IMR-90 (cell line): Measurements from ENCODE around the gene CDR2L.
"Not testable (repeated sequence)": the region's sequence is repeated elsewhere in the genome, so short reads cannot be mapped to it uniquely, and the experiment has no call there.

ENCODE experiments used
- BHLHE40 ChIP-seq: fragments of 150-350 bp; IDR thresholded peaks from 2 replicates; pipeline ENCODE4 v1.6.1; 2016; ENCODE audit warnings: mild to moderate bottlenecking, low read depth, low read length
- POLR2A ChIP-seq: IDR thresholded peaks from 2 replicates; pipeline ENCODE4 v1.6.1; 2012; ENCODE audit warnings: mild to moderate bottlenecking, low read depth, low read length
- SMC3 ChIP-seq: fragments of 150-350 bp; IDR thresholded peaks from 2 replicates; pipeline ENCODE4 v1.6.1; 2016; ENCODE audit warnings: low read depth, mild to moderate bottlenecking, antibody characterized with exemption, low read length, moderate library complexity
- TF ChIP-seq, protein P1 (sequence below): conservative IDR thresholded peaks from 2 replicates; pipeline ENCODE4 v1.5.1; 2012; ENCODE audit warnings: mild to moderate bottlenecking, low read depth, low read length, improper control_type of control experiment
- TF ChIP-seq, protein P2 (sequence below): fragments of 150-350 bp; IDR thresholded peaks from 2 replicates; pipeline ENCODE4 v1.6.1; 2017; ENCODE audit warnings: mild to moderate bottlenecking, antibody characterized with exemption, low read length, low read depth
- TF ChIP-seq, protein P3 (sequence below): fragments of 150-350 bp; IDR thresholded peaks from 2 replicates; pipeline ENCODE4 v1.6.1; 2016; ENCODE audit warnings: low read depth, mild to moderate bottlenecking, low read length, moderate library complexity, borderline replicate concordance

DNA sequence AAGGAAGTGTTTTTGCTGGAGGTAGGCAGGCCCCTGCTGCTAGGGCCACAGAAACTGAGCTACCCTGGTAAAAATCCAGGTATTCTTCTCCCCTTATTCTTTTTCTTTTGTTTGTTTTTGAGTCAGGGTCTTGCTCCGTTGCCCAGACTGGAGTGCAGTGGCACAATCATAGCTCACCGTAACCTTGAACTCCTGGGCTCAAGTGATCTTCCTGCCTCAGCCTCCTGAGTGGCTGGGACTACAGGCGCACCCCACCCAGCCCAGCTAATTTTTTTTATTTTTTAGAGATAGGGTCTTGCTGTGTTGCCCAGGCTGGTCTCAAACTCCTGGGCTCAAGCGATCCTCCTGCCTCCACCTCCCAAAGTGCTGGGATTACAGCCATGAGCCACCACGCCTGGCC lies 17.9 kb upstream of the CDR2L start:
- TF ChIP-seq, protein P1, sequence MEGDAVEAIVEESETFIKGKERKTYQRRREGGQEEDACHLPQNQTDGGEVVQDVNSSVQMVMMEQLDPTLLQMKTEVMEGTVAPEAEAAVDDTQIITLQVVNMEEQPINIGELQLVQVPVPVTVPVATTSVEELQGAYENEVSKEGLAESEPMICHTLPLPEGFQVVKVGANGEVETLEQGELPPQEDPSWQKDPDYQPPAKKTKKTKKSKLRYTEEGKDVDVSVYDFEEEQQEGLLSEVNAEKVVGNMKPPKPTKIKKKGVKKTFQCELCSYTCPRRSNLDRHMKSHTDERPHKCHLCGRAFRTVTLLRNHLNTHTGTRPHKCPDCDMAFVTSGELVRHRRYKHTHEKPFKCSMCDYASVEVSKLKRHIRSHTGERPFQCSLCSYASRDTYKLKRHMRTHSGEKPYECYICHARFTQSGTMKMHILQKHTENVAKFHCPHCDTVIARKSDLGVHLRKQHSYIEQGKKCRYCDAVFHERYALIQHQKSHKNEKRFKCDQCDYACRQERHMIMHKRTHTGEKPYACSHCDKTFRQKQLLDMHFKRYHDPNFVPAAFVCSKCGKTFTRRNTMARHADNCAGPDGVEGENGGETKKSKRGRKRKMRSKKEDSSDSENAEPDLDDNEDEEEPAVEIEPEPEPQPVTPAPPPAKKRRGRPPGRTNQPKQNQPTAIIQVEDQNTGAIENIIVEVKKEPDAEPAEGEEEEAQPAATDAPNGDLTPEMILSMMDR, result not testable (repeated sequence)
- TF ChIP-seq BHLHE40, POLR2A, SMC3: not testable (repeated sequence)
- TF ChIP-seq, protein P2, sequence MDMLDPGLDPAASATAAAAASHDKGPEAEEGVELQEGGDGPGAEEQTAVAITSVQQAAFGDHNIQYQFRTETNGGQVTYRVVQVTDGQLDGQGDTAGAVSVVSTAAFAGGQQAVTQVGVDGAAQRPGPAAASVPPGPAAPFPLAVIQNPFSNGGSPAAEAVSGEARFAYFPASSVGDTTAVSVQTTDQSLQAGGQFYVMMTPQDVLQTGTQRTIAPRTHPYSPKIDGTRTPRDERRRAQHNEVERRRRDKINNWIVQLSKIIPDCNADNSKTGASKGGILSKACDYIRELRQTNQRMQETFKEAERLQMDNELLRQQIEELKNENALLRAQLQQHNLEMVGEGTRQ, result not testable (repeated sequence)
- TF ChIP-seq, protein P3, sequence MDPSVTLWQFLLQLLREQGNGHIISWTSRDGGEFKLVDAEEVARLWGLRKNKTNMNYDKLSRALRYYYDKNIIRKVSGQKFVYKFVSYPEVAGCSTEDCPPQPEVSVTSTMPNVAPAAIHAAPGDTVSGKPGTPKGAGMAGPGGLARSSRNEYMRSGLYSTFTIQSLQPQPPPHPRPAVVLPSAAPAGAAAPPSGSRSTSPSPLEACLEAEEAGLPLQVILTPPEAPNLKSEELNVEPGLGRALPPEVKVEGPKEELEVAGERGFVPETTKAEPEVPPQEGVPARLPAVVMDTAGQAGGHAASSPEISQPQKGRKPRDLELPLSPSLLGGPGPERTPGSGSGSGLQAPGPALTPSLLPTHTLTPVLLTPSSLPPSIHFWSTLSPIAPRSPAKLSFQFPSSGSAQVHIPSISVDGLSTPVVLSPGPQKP, result not testable (repeated sequence)
